Measurements from ENCODE around the gene GBF1. TPM values are rescaled to one million over a fixed set of nuclear protein-coding genes. Genes with fewer than 3 reads are reported as not detected.

Gene GBF1
- total and polyA plus RNA-seq, 2 of the 13 experiments (the other 11 are each of a cell fraction or from before 2014, with no cell fraction given) = 17.1 to 21.9 TPM

- TF ChIP-seq NFATC3 (CRISPR knock-in tag; IDR thresholded peaks at IDR 0.05) = peak; percentile 76; the same call in 1 of the 2 replicates
- TF ChIP-seq ZNF296 (CRISPR knock-in tag; conservative IDR thresholded peaks at IDR 0.05) = peak; percentile 73; the same call in 1 of the 2 replicates
- TF ChIP-seq ZNF605 (CRISPR knock-in tag; IDR thresholded peaks at IDR 0.05) = peak; percentile 93
- peak; percentile 80; the same call in 1 of the 2 replicates for TF ChIP-seq ZNF891 (CRISPR knock-in tag; IDR thresholded peaks at IDR 0.05)
- TF ChIP-seq PREB (CRISPR knock-in tag; IDR thresholded peaks at IDR 0.05) = no peak
- TF ChIP-seq ZNF614 (CRISPR knock-in tag; IDR thresholded peaks at IDR 0.05; ENCODE audit: borderline replicate concordance) = peak; percentile 70; the same call in 1 of the 2 replicates
- TF ChIP-seq ZNF788 (CRISPR knock-in tag; IDR thresholded peaks at IDR 0.05; ENCODE audit: borderline replicate concordance) = peak; percentile 73; the same call in 1 of the 2 replicates
- peak; percentile 98 for TF ChIP-seq ZNF883 (CRISPR knock-in tag; IDR thresholded peaks at IDR 0.05; ENCODE audit: not compliant biosample characterization)
- peak; percentile 68; the same call in 1 of the 2 replicates for TF ChIP-seq KDM3A (CRISPR knock-in tag; IDR thresholded peaks at IDR 0.05; ENCODE audit: low read depth)
- 0 out of 2 replicates have a peak, but pooled peaks have one; percentile 29 for TF ChIP-seq KLF12 (CRISPR knock-in tag; IDR thresholded peaks at IDR 0.05; ENCODE audit: borderline replicate concordance)
- no peak for TF ChIP-seq NCOA5 (CRISPR knock-in tag; IDR thresholded peaks at IDR 0.05)
- TF ChIP-seq ZNF44 (CRISPR knock-in tag; IDR thresholded peaks at IDR 0.05) = peak; percentile 88; the same call in 1 of the 2 replicates
- TF ChIP-seq WIZ (CRISPR knock-in tag; IDR thresholded peaks at IDR 0.05) = no peak
- no peak for TF ChIP-seq TBX3 (IDR thresholded peaks at IDR 0.05; ENCODE audit: borderline replicate concordance)
- no peak for TF ChIP-seq ZNF652 (CRISPR knock-in tag; IDR thresholded peaks at IDR 0.05; ENCODE audit: borderline replicate concordance, low read depth)
- TF ChIP-seq STAT6 (CRISPR knock-in tag; IDR thresholded peaks at IDR 0.05; ENCODE audit: borderline replicate concordance) = 0 out of 2 replicates have a peak, but pooled peaks have one; percentile 44
- peak; percentile 91 for TF ChIP-seq POGK (CRISPR knock-in tag; conservative IDR thresholded peaks at IDR 0.05)
- peak; percentile 77; the same call in 1 of the 2 replicates for TF ChIP-seq ZBTB44 (CRISPR knock-in tag; IDR thresholded peaks at IDR 0.05)
- TF ChIP-seq E2F5 (CRISPR knock-in tag; conservative IDR thresholded peaks at IDR 0.05) = peak; percentile 74; the same call in 1 of the 2 replicates
- no peak; the same call in 1 of the 2 replicates for TF ChIP-seq SATB2 (CRISPR knock-in tag; IDR thresholded peaks at IDR 0.05)
Observed at GRCh38 chr10:102225646-102226541, 19.4 kb upstream of the GBF1 start, which contains the start of gene ELOVL3 (continued).
